Keratinocyte (primary cell): Measurements from ENCODE around the gene GAGE10. TPM values are rescaled to one million over a fixed set of nuclear protein-coding genes. Genes with fewer than 3 reads are reported as not detected.
A peak's percentile ranks its signal among the peaks of the same experiment; 100 is the strongest.

Experiments
- DNase-seq: peaks from one replicate; pipeline ENCODE4 v3.0.0-alpha.2; 2011; ENCODE audit warnings: low read depth, missing footprints, low spot score
- FAIRE-seq: peaks from 2 replicates; lab custom pipeline; 2011; peaks lifted over from hg19 to GRCh38; lab: Jason Lieb, UNC
- H2AFZ ChIP-seq: 2 replicates; pipeline ENCODE4 v1.6.0; 2012; ENCODE audit warnings: low read length, control low read depth, inconsistent platforms; ENCODE audit not compliant: control insufficient read depth
- H3K27ac ChIP-seq: 2 replicates; pipeline ENCODE4 v1.5.1; 2011; ENCODE audit warnings: low read length; ENCODE audit not compliant: control insufficient read depth, insufficient read depth
- H3K27me3 ChIP-seq: 3 replicates; pipeline ENCODE4 v1.6.0; 2011; ENCODE audit warnings: low read length; ENCODE audit not compliant: control insufficient read depth, insufficient read depth; ENCODE audit errors: extremely low read depth
- H3K36me3 ChIP-seq, 2 experiments: 2 replicates in 1 of 2; 3 replicates in 1 of 2; pipeline ENCODE4 v1.5.1; 2011; ENCODE audit warnings: low read length in 2 of 2, mild to moderate bottlenecking in 1 of 2; ENCODE audit not compliant: control insufficient read depth in 2 of 2, insufficient read depth in 2 of 2; ENCODE audit errors: extremely low read depth in 1 of 2
- H3K4me1 ChIP-seq: 3 replicates; pipeline ENCODE4 v1.5.1; 2011; ENCODE audit warnings: low read length; ENCODE audit not compliant: control insufficient read depth, insufficient read depth; ENCODE audit errors: extremely low read depth
- H3K4me2 ChIP-seq: 3 replicates; pipeline ENCODE4 v1.6.0; 2011; ENCODE audit warnings: low read depth, low read length; ENCODE audit not compliant: control insufficient read depth, insufficient read depth; ENCODE audit errors: extremely low read depth
- H3K4me3 ChIP-seq, 3 experiments: fragments of 200-600 bp in 1 of 3; sonication (generic) in 1 of 3; 2 replicates in 2 of 3; 3 replicates in 1 of 3; pipeline ENCODE4 v1.5.1; 2011 to 2016; ENCODE audit warnings: low read length in 3 of 3, mild to moderate bottlenecking in 3 of 3, control low read depth in 2 of 3, inconsistent platforms in 1 of 3, low read depth in 1 of 3, mixed read lengths in 1 of 3, mixed run types in 1 of 3, moderate library complexity in 1 of 3; ENCODE audit not compliant: control insufficient read depth in 2 of 3, insufficient read depth in 2 of 3; ENCODE audit errors: extremely low read depth in 1 of 3
- H3K79me2 ChIP-seq: 2 replicates; pipeline ENCODE4 v1.6.0; 2012; ENCODE audit warnings: low read length; ENCODE audit not compliant: control insufficient read depth, insufficient read depth
- H3K9ac ChIP-seq: 3 replicates; pipeline ENCODE4 v1.6.0; 2011; ENCODE audit warnings: low read length; ENCODE audit not compliant: control insufficient read depth, insufficient read depth; ENCODE audit errors: extremely low read depth
- H3K9me1 ChIP-seq: 3 replicates; pipeline ENCODE4 v1.6.0; 2011; ENCODE audit warnings: low read length; ENCODE audit not compliant: control insufficient read depth, insufficient read depth; ENCODE audit errors: extremely low read depth
- H3K9me3 ChIP-seq: 2 replicates; pipeline ENCODE4 v1.5.1; 2012; ENCODE audit warnings: low read depth, low read length; ENCODE audit not compliant: control insufficient read depth
- H4K20me1 ChIP-seq: 3 replicates; pipeline ENCODE4 v1.6.0; 2011; ENCODE audit warnings: low read length; ENCODE audit not compliant: control insufficient read depth, insufficient read depth; ENCODE audit errors: extremely low read depth
- CTCF ChIP-seq, 3 experiments: IDR thresholded peaks in 1 of 3; conservative IDR thresholded peaks in 1 of 3; optimal IDR thresholded peaks in 1 of 3; 2 replicates in 2 of 3; 3 replicates in 1 of 3; pipeline versions ENCODE3 to v1.5.1; 2011; ENCODE audit warnings: low read length in 3 of 3, mild to moderate bottlenecking in 3 of 3, moderate library complexity in 2 of 3, control low read depth in 1 of 3, inconsistent platforms in 1 of 3; ENCODE audit not compliant: insufficient read depth in 2 of 3; ENCODE audit errors: extremely low read depth in 1 of 3
- EZH2 ChIP-seq: IDR thresholded peaks from one replicate; pipeline ENCODE4 v1.6.1; 2012; ENCODE audit warnings: inconsistent platforms, mild to moderate bottlenecking, low read length, moderate library complexity
- dilution Hi-C: fragments of 300-500 bp; cut with MboI; formaldehyde crosslinking; loops from one replicate; pipeline ENCODE4 v1.7.0; 2020; ENCODE audit warnings: low sequenced_read_pairs; ENCODE audit not compliant: extremely low pct_ligation_motif_present
- polyA plus RNA-seq, 5 experiments: library from polyadenylated mRNA; depleted of rRNA in 3 of 5; stranded (reverse) in 3 of 5; stranded (forward) in 1 of 5; unstranded in 1 of 5; fragments of >200 nt; gene quantifications; 1 replicate in 1 of 5; 2 replicates in 3 of 5; 3 replicates in 1 of 5; pipeline versions ENCODE4 v1.2.1 to v1.2.3, GENCODE V29; 2011 to 2012; ENCODE audit warnings: missing spikeins in 2 of 5, low read depth in 1 of 5, low replicate concordance in 1 of 5

GAGE10 gene
- polyA plus RNA-seq, 1 donor (not counting 4 experiments of a cell fraction or from before 2014, with no cell fraction given): not detected

- H3K4me2 ChIP-seq: peak overlapping the region; percentile 79
- H3K27ac ChIP-seq: no peak overlapping the region
- TF ChIP-seq EZH2 (no peak), CTCF (optimal IDR thresholded peaks at IDR 0.05 in 1 of 3, IDR thresholded peaks at IDR 0.05 in 1 of 3, conservative IDR thresholded peaks at IDR 0.05 in 1 of 3; ENCODE audit: extremely low read depth in 1 of 3, insufficient read depth in 2 of 3, low read length in 3 of 3) (no peak)
- H3K27me3 ChIP-seq: no peaks in the 10 kb centered on the region
- no peak for DNase-seq
- H3K9me3 ChIP-seq: no peaks in the 10 kb centered on the region
- no peaks in the 10 kb centered on the region for H3K36me3 ChIP-seq
- no peaks in the 10 kb centered on the region for H3K79me2 ChIP-seq
- peak; percentile 62 for FAIRE-seq
- peak overlapping the region; percentile 33 for H3K9ac ChIP-seq
- H4K20me1 ChIP-seq: no peaks in the 10 kb centered on the region
- no peaks in the 10 kb centered on the region for H3K9me1 ChIP-seq
- H3K4me3 ChIP-seq: peak overlapping the region in 2 of 3 experiments; percentile 49 to 51
- H3K4me1 ChIP-seq: peaks cover 11% of the 10 kb centered on the region
- dilution Hi-C loops: no loop called here
- H2AFZ ChIP-seq: peak overlapping the region; percentile 83
Observed at GRCh38 chrX:49309401-49309981, 6.0 kb downstream of the GAGE10 start.

GRCh38 chrX:49310371-49310770, 6.9 kb downstream of the GAGE10 start:
- H3K9me1 ChIP-seq: no peaks in the 10 kb centered on the region
- no peaks in the 10 kb centered on the region for H3K79me2 ChIP-seq
- H3K4me3 ChIP-seq: no peak overlapping the region
- H3K36me3 ChIP-seq: no peaks in the 10 kb centered on the region
- dilution Hi-C loops: no loop called here
- peak; percentile 74 for FAIRE-seq
- no peaks in the 10 kb centered on the region for H4K20me1 ChIP-seq
- no peak for DNase-seq
- TF ChIP-seq CTCF (optimal IDR thresholded peaks at IDR 0.05 in 1 of 3, IDR thresholded peaks at IDR 0.05 in 1 of 3, conservative IDR thresholded peaks at IDR 0.05 in 1 of 3; ENCODE audit: extremely low read depth in 1 of 3, insufficient read depth in 2 of 3, low read length in 3 of 3) (no peak), EZH2 (no peak)
- H3K4me1 ChIP-seq: peaks cover 11% of the 10 kb centered on the region
- no peak overlapping the region for H3K9ac ChIP-seq
- H3K9me3 ChIP-seq: no peaks in the 10 kb centered on the region
- peak overlapping the region; percentile 79 for H3K4me2 ChIP-seq
- no peaks in the 10 kb centered on the region for H3K27me3 ChIP-seq
- H2AFZ ChIP-seq: peak overlapping the region; percentile 83
- no peak overlapping the region for H3K27ac ChIP-seq
